Measurements from ENCODE around the gene SLC35D3. TPM values are rescaled to one million over a fixed set of nuclear protein-coding genes. Genes with fewer than 3 reads are reported as not detected.
"Not testable (repeated sequence)": the region's sequence is repeated elsewhere in the genome, so short reads cannot be mapped to it uniquely, and the experiment has no call there.

Gene SLC35D3, protein sequence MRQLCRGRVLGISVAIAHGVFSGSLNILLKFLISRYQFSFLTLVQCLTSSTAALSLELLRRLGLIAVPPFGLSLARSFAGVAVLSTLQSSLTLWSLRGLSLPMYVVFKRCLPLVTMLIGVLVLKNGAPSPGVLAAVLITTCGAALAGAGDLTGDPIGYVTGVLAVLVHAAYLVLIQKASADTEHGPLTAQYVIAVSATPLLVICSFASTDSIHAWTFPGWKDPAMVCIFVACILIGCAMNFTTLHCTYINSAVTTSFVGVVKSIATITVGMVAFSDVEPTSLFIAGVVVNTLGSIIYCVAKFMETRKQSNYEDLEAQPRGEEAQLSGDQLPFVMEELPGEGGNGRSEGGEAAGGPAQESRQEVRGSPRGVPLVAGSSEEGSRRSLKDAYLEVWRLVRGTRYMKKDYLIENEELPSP
- total RNA-seq: not detected in 2 replicates

DNA sequence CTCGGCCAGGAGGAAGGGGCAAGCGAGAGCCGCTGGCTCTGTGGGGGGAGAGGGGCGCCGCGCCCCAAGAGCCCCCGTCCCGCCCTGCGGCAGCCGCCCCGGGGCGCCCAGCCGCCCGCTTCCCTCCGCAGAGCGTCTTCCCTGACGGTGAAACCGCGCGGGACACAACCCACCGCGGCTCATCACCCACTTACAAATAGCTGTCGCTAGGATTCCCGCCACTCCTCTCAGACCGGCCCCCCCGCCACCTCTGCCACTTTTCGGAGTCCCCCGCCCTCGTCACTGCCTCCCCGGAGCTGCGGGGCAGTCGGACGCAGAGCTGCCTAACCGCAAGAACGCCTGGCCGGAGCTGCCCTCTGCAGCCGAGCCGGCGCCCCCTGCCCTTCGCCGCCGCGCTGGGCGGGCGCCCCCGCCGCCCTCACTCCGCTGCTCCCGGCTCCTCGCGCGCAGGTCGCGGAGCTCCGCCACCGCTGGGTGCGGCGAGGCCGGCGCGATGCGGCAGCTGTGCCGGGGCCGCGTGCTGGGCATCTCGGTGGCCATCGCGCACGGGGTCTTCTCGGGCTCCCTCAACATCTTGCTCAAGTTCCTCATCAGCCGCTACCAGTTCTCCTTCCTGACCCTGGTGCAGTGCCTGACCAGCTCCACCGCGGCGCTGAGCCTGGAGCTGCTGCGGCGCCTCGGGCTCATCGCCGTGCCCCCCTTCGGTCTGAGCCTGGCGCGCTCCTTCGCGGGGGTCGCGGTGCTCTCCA, at the start of gene SLC35D3:
Gene SLC35D3 (plus strand): TSS at position 366 of the 749 bp plus-strand sequence. CDS start 128 bp downstream, at position 494.
- Mint-ChIP-seq H3K36me3 (ENCODE audit: low read depth) (no peaks in the 10 kb centered on the region), H3K4me3 (ENCODE audit: low read depth) (peak within 1 kb of the TSS; percentile 74), H3K27ac (no peak within 1 kb of the TSS), H3K4me1 (ENCODE audit: low read depth) (peaks cover 14% of the 10 kb centered on the region), H3K27me3 (ENCODE audit: low read depth) (peaks cover 57% of the 10 kb centered on the region), H3K9me3 (no peaks in the 10 kb centered on the region)
- DNase-seq (ENCODE audit: low spot score): peak; percentile 10
- intact Hi-C loops (cut with micrococcal nuclease): loop anchor here (5.0 kb wide), 2 partner anchors 100 to 565 kb away; partner anchors contain the start of gene PEX7

DNA sequence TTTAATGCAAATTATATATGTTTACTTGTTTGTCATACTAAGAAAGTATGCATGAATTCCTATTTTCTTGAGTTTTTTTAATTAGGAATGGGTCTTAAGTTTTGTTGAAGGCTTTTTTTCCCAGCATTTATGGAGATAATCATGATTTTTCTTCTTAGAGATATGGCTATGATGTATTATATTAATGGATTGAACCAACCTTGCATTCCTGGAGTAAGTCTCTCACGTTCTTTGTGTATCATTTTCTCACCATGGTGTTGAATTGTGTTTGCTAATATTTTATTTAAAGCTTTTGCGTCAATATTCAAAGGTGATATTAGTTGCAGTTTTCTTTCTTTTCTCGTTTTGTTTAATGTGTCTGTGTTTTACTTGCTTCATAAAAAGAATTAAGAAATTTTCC, 48.4 kb upstream of the SLC35D3 start:
- peaks cover 29% of the 10 kb centered on the region for H3K9me3 Mint-ChIP-seq
- H3K4me3 Mint-ChIP-seq (ENCODE audit: low read depth): no peak overlapping the region

DNA sequence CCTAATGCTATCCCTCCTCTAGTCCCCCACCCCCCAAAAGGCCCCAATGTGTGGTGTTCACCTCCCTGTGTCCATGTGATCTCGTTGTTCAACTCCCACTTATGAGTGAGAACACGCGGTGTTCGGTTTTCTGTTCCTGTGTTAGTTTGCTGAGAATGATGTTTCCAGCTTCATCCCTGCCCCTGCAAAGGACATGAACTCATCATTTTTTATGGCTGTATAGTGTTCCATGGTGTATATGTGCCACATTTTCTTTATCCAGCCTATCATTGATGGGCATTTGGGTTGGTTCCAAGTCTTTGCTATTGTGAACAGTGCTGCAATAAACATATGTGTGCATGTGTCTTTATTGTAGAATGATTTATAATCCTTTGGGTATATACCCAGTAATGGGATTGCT, 45.6 kb upstream of the SLC35D3 start:
- intact Hi-C loops (cut with micrococcal nuclease); H3K4me1 Mint-ChIP-seq (ENCODE audit: low read depth); H3K27ac Mint-ChIP-seq; H3K4me3 Mint-ChIP-seq (ENCODE audit: low read depth); H3K27me3 Mint-ChIP-seq (ENCODE audit: low read depth); DNase-seq (ENCODE audit: low spot score): not testable (repeated sequence)
- Mint-ChIP-seq H3K36me3 (ENCODE audit: low read depth) (peaks cover 30% of the 10 kb centered on the region), H3K9me3 (peaks cover 29% of the 10 kb centered on the region)

More for the DNA sequence above, 48.4 kb upstream of the SLC35D3 start:
- no peak for DNase-seq (ENCODE audit: low spot score)
- no peaks in the 10 kb centered on the region for H3K4me1 Mint-ChIP-seq (ENCODE audit: low read depth)
- intact Hi-C loops (cut with micrococcal nuclease): no loop called here
- no peaks in the 10 kb centered on the region for H3K27me3 Mint-ChIP-seq (ENCODE audit: low read depth)
- no peak overlapping the region for H3K27ac Mint-ChIP-seq
- peaks cover 30% of the 10 kb centered on the region for H3K36me3 Mint-ChIP-seq (ENCODE audit: low read depth)

GRCh38 chr6:136880748-136881460, 41.2 kb upstream of the SLC35D3 start:
- Mint-ChIP-seq H3K9me3 (peaks cover 8% of the 10 kb centered on the region), H3K4me1 (ENCODE audit: low read depth) (no peaks in the 10 kb centered on the region), H3K27me3 (ENCODE audit: low read depth) (no peaks in the 10 kb centered on the region), H3K4me3 (ENCODE audit: low read depth) (no peak overlapping the region), H3K36me3 (ENCODE audit: low read depth) (peaks cover 9% of the 10 kb centered on the region), H3K27ac (no peak overlapping the region)
- DNase-seq (ENCODE audit: low spot score): no peak
- intact Hi-C loops (cut with micrococcal nuclease): no loop called here

- no peaks in the 10 kb centered on the region for H3K9me3 Mint-ChIP-seq
- DNase-seq (ENCODE audit: low spot score): no peak
- H3K27ac Mint-ChIP-seq: no peak overlapping the region
- H3K36me3 Mint-ChIP-seq (ENCODE audit: low read depth): no peaks in the 10 kb centered on the region
- no peaks in the 10 kb centered on the region for H3K27me3 Mint-ChIP-seq (ENCODE audit: low read depth)
- H3K4me3 Mint-ChIP-seq (ENCODE audit: low read depth): no peak overlapping the region
- peaks cover 2% of the 10 kb centered on the region for H3K4me1 Mint-ChIP-seq (ENCODE audit: low read depth)
- intact Hi-C loops (cut with micrococcal nuclease): no loop called here
These were observed 36.0 kb upstream of the SLC35D3 start for GRCh38 chr6:136886091-136886490.

GRCh38 chr6:136887953-136888352, 34.1 kb upstream of the SLC35D3 start:
- intact Hi-C loops (cut with micrococcal nuclease): no loop called here
- no peaks in the 10 kb centered on the region for H3K36me3 Mint-ChIP-seq (ENCODE audit: low read depth)
- no peak for DNase-seq (ENCODE audit: low spot score)
- no peak overlapping the region for H3K27ac Mint-ChIP-seq
- H3K9me3 Mint-ChIP-seq: no peaks in the 10 kb centered on the region
- peaks cover 4% of the 10 kb centered on the region for H3K4me1 Mint-ChIP-seq (ENCODE audit: low read depth)
- H3K27me3 Mint-ChIP-seq (ENCODE audit: low read depth): no peaks in the 10 kb centered on the region
- no peak overlapping the region for H3K4me3 Mint-ChIP-seq (ENCODE audit: low read depth)

DNA sequence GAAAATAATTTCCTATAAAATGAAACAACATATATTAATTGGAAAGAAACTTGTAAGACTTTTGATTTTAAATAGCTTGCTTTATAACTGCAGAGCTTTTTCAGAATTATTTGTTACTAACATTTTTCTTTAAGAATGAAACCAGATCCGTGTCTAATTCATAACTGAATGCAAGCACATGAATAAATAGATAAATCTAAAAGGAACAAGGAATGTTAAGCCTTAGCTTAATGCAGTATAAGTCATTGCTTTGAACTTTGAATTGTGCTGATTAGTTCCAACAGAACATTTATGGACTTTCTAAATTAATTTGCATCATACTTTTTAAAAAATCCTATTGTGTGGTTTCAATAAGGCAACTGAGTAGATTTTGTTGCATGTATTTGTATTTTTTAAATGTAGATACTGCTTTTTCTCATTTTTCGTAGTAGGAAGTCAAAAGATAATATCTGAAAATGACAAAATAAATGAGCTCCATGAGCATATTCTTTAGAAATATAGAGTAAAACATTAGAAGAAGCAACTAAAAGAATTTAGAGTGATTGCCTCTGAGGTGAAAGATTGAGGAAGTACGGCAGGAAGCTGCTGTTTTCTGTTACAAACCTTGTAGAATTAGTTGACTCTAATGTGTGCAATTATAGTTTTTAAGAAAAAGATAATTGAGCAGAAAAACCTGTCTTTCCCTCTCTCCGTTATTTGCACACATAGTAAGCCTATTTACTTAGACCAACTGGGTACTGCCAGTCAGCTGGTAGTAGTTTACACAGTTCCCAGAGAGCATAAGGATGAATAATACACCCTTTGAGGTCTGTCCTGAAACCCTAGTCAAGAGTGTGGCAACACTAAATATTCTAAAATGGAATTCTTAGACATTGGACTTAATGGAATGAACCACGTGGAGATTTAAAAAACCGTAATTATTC, 32.6 kb upstream of the SLC35D3 start:
- DNase-seq (ENCODE audit: low spot score): no peak

GRCh38 chr6:136890194-136890839, 31.8 kb upstream of the SLC35D3 start:
- no peaks in the 10 kb centered on the region for H3K27me3 Mint-ChIP-seq (ENCODE audit: low read depth)
- no peaks in the 10 kb centered on the region for H3K36me3 Mint-ChIP-seq (ENCODE audit: low read depth)
- intact Hi-C loops (cut with micrococcal nuclease): no loop called here
- no peaks in the 10 kb centered on the region for H3K9me3 Mint-ChIP-seq
- no peak for DNase-seq (ENCODE audit: low spot score)
- H3K4me3 Mint-ChIP-seq (ENCODE audit: low read depth): no peak overlapping the region
- H3K27ac Mint-ChIP-seq: no peak overlapping the region
- peaks cover 4% of the 10 kb centered on the region for H3K4me1 Mint-ChIP-seq (ENCODE audit: low read depth)

More for the DNA sequence above, 32.6 kb upstream of the SLC35D3 start:
- Mint-ChIP-seq H3K9me3 (no peaks in the 10 kb centered on the region), H3K4me3 (ENCODE audit: low read depth) (no peak overlapping the region), H3K27me3 (ENCODE audit: low read depth) (no peaks in the 10 kb centered on the region), H3K36me3 (ENCODE audit: low read depth) (no peaks in the 10 kb centered on the region), H3K27ac (no peak overlapping the region), H3K4me1 (ENCODE audit: low read depth) (peaks cover 4% of the 10 kb centered on the region)
- intact Hi-C loops (cut with micrococcal nuclease): no loop called here

DNA sequence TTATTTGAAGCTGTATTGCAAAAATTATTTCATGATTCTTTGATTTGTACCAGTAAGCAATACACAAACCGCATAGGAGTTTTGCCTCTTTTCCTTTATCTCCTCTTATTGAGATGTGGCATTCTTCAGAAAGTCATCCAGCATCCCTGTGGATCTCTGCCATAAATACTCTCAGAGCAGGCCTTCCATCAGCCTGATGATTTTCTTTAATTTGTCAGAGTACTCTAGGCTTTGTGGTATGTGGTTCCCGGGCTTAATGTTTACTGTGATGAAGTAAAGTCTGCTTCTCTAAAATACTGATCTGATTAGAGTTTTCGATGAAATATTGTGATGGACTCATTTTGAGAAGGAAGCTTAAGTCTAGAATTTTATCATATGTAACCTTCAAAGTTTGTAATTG, 31.1 kb upstream of the SLC35D3 start:
- Mint-ChIP-seq H3K4me1 (ENCODE audit: low read depth) (peaks cover 4% of the 10 kb centered on the region), H3K27ac (no peak overlapping the region), H3K4me3 (ENCODE audit: low read depth) (no peak overlapping the region), H3K36me3 (ENCODE audit: low read depth) (no peaks in the 10 kb centered on the region), H3K27me3 (ENCODE audit: low read depth) (no peaks in the 10 kb centered on the region), H3K9me3 (no peaks in the 10 kb centered on the region)
- DNase-seq (ENCODE audit: low spot score): no peak
- intact Hi-C loops (cut with micrococcal nuclease): no loop called here

- Mint-ChIP-seq H3K27me3 (ENCODE audit: low read depth) (no peaks in the 10 kb centered on the region), H3K36me3 (ENCODE audit: low read depth) (no peaks in the 10 kb centered on the region), H3K27ac (no peak overlapping the region), H3K4me1 (ENCODE audit: low read depth) (peaks cover 4% of the 10 kb centered on the region), H3K4me3 (ENCODE audit: low read depth) (no peak overlapping the region), H3K9me3 (no peaks in the 10 kb centered on the region)
- intact Hi-C loops (cut with micrococcal nuclease): no loop called here
- no peak for DNase-seq (ENCODE audit: low spot score)
These were observed 28.9 kb upstream of the SLC35D3 start for GRCh38 chr6:136893187-136893586.

DNA sequence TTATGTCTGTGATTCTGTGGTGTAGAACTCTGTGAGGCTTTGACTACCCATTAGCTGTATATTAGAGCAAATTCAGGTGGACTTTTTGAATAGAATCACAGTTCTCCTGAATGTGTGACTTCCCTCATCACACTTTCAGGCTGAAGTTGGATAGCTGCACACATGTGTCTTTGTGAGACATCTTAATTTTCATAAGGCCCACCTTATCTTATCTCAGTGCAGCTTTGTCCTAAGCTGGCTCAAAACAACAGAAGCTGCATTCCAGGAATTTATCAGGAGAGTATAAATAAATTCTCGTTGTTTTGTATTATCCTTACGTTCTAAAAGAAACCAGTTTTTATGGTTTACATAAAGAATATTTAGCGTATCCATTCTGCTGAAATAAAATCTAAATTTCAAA, 26.2 kb upstream of the SLC35D3 start:
- H3K4me1 Mint-ChIP-seq (ENCODE audit: low read depth): peaks cover 4% of the 10 kb centered on the region
- no peak overlapping the region for H3K27ac Mint-ChIP-seq
- no peaks in the 10 kb centered on the region for H3K27me3 Mint-ChIP-seq (ENCODE audit: low read depth)
- peaks cover 5% of the 10 kb centered on the region for H3K36me3 Mint-ChIP-seq (ENCODE audit: low read depth)
- H3K4me3 Mint-ChIP-seq (ENCODE audit: low read depth): no peak overlapping the region
- intact Hi-C loops (cut with micrococcal nuclease): no loop called here
- DNase-seq (ENCODE audit: low spot score): no peak
- H3K9me3 Mint-ChIP-seq: no peaks in the 10 kb centered on the region
